AG09319 (cell line): ENCODE results near the gene MSI2.

Experiments
- DNase-seq: peaks from one replicate; pipeline ENCODE4 v3.0.0-alpha.2; 2010; ENCODE audit warnings: low read depth; ENCODE audit errors: extremely low read depth
- CTCF ChIP-seq: IDR thresholded peaks from 2 replicates; pipeline ENCODE4 v1.5.1; 2011; ENCODE audit warnings: low read depth, mild to moderate bottlenecking, inconsistent platforms, low read length, moderate library complexity

MSI2 gene

DNA sequence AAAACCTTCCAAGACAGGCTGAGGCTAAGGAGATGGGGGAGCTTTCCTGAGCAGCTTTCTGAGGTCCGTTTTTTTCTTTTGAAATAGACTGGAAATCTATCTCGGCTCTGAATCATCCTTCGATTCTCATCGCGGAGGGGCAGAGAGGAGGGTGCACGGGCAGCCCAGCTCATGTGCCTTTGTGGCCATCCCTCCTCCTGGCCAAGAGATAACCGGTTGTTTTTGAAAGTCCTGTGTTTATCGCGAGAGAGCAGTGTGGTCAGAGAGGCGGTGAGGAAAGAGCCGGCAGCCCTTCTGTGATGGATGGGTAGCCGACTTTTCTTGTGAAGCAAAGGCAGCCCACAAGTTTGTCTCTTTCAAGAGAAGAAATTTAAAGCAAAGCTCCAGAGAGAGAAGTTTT, 297.2 kb downstream of the MSI2 start:
- TF ChIP-seq CTCF, result no peak
- no peak for DNase-seq

GRCh38 chr17:57553991-57554825, 297.9 kb downstream of the MSI2 start:
- TF ChIP-seq CTCF, result no peak
- no peak for DNase-seq

DNA sequence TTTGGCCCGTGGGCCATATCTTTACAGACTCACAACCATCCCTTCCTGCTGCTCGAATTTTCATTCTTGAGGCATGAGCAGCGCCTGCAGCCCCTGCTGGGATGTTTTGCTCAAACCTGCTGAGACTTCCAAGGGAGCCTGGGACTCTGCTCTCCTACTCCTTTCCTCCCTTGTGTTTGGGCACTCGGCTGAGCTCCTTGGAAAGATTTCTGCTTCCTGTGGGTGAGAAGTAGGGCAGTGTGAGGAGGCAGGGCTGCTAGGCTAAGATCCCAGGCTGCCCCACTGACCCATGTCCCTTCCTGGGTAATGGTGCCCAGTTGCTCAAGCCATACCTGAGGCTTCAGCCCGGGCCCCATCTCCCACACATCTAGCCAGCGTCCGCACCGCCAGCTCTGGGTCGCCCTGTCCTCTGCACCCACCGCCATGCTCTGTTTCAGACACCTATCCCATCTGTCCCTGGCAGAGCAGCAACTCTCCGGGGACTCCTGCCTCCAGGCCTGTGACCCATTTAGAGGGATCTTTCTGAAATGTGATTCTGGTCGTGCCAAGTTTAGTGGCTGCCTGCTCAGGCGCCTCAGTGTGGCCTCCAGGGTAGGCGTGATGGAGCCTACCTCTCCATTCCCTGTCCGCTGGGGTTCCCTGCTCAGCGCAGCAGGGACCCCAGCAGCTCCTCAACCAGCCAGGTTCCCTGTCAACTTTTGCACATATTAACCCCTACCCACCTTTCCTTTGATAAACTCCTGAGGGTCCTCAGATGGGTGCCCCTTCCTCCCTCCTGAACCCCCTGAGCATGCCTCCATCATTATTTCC, 298.7 kb downstream of the MSI2 start:
- DNase-seq, result no peak
- TF ChIP-seq CTCF, result no peak

- TF ChIP-seq CTCF, result no peak
- no peak for DNase-seq
Measured at GRCh38 chr17:57555636-57556175, 299.4 kb downstream of the MSI2 start.

- no peak for TF ChIP-seq CTCF
- no peak for DNase-seq
Measured at GRCh38 chr17:57556320-57556719, 300.0 kb downstream of the MSI2 start.

DNA sequence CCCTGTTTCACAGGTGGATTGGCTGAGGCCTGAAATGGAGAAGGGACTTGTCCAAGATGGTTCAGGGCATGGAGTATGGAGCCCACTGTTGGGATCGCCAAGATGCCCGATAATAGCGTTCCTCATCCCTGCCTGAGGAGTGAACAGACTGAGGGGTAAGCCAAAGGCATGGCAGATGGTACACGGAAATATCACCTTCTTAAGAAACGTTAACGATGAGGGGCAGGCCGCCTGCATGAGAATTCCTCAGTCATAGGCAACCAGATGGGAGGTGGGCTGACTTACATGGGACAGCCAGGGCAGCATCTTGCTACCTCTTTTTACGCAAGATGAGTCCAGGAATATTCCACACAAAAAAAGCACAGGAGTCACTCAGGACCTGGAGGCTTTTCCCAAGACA, 300.7 kb downstream of the MSI2 start:
- no peak for DNase-seq
- no peak for TF ChIP-seq CTCF

DNA sequence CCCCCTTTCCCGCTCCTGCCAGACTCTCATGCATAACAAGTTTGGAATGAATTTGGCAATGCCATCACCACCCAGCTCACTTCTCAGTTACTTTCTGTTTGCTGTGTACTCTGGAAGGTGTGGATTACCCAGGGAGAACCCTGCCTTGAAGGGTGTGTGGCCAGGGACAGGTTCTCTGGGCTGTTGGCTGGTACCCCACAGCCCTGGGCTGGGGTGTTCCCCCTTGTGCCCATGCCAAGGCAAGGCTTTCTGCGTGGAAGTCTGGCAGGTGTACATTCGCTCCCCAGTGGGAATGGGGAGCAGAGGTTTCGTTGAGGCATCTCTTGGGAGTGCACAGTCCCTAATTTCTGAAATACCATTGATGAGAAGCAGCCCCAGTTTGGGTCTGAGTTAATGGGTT, 301.1 kb downstream of the MSI2 start:
- no peak for DNase-seq
- no peak for TF ChIP-seq CTCF
